ENCODE data around the gene CACNA1C. TPM values are rescaled to one million over a fixed set of nuclear protein-coding genes. Genes with fewer than 3 reads are reported as not detected.

Gene CACNA1C
- total RNA-seq, 2 donors from 2014 or later = 70.0 to 127 TPM

- no peak overlapping the region for H3K4me3 ChIP-seq
- H3K27me3 ChIP-seq (replicated peaks; ENCODE audit: insufficient read depth) = no peaks in the 10 kb centered on the region
- no peak for TF ChIP-seq CTCF (IDR thresholded peaks at IDR 0.05)
- no peak for ATAC-seq (ENCODE audit: insufficient number of reproducible peaks, low FRiP score, low read depth)
- no peaks in the 10 kb centered on the region for H3K9me3 ChIP-seq
- no peak overlapping the region for H3K27ac ChIP-seq
- peaks cover 27% of the 10 kb centered on the region for H3K36me3 ChIP-seq
- no peaks in the 10 kb centered on the region for H3K4me1 ChIP-seq (ENCODE audit: control insufficient read depth in 1 of 2, low read depth in 2 of 2)
- DNase-seq (ENCODE audit: low spot score) = no peak
These were observed 507.6 kb downstream of the CACNA1C start for GRCh38 chr12:2560356-2560755.

GRCh38 chr12:2561367-2561766, 508.6 kb downstream of the CACNA1C start:
- DNase-seq (ENCODE audit: low spot score) (no peak), ATAC-seq (ENCODE audit: insufficient number of reproducible peaks, low FRiP score, low read depth) (no peak)
- no peak for TF ChIP-seq CTCF (IDR thresholded peaks at IDR 0.05)
- no peaks in the 10 kb centered on the region for H3K9me3 ChIP-seq
- H3K27ac ChIP-seq = no peak overlapping the region
- no peak overlapping the region for H3K4me3 ChIP-seq
- H3K36me3 ChIP-seq = peaks cover 23% of the 10 kb centered on the region
- no peaks in the 10 kb centered on the region for H3K27me3 ChIP-seq (replicated peaks; ENCODE audit: insufficient read depth)
- no peaks in the 10 kb centered on the region for H3K4me1 ChIP-seq (ENCODE audit: control insufficient read depth in 1 of 2, low read depth in 2 of 2)

GRCh38 chr12:2562400-2562799, 509.6 kb downstream of the CACNA1C start:
- no peak for TF ChIP-seq CTCF (IDR thresholded peaks at IDR 0.05)
- no peak for DNase-seq (ENCODE audit: low spot score)
- H3K27me3 ChIP-seq (replicated peaks; ENCODE audit: insufficient read depth) = no peaks in the 10 kb centered on the region
- no peak overlapping the region for H3K4me3 ChIP-seq
- H3K9me3 ChIP-seq = no peaks in the 10 kb centered on the region
- peaks cover 30% of the 10 kb centered on the region for H3K36me3 ChIP-seq
- no peak for ATAC-seq (ENCODE audit: insufficient number of reproducible peaks, low FRiP score, low read depth)
- no peak overlapping the region for H3K27ac ChIP-seq
- H3K4me1 ChIP-seq (ENCODE audit: control insufficient read depth in 1 of 2, low read depth in 2 of 2) = no peaks in the 10 kb centered on the region

GRCh38 chr12:2563709-2564108, 510.9 kb downstream of the CACNA1C start:
- Histone ChIP-seq H3K36me3 (peaks cover 27% of the 10 kb centered on the region), H3K4me3 (no peak overlapping the region), H3K27me3 (replicated peaks; ENCODE audit: insufficient read depth) (no peaks in the 10 kb centered on the region), H3K9me3 (no peaks in the 10 kb centered on the region), H3K4me1 (ENCODE audit: control insufficient read depth in 1 of 2, low read depth in 2 of 2) (no peaks in the 10 kb centered on the region), H3K27ac (no peak overlapping the region)
- DNase-seq (ENCODE audit: low spot score) (no peak), ATAC-seq (ENCODE audit: insufficient number of reproducible peaks, low FRiP score, low read depth) (no peak)
- TF ChIP-seq CTCF (IDR thresholded peaks at IDR 0.05) = no peak

GRCh38 chr12:2566161-2566560, 513.4 kb downstream of the CACNA1C start:
- no peaks in the 10 kb centered on the region for H3K4me1 ChIP-seq (ENCODE audit: control insufficient read depth in 1 of 2, low read depth in 2 of 2)
- no peaks in the 10 kb centered on the region for H3K27me3 ChIP-seq (replicated peaks; ENCODE audit: insufficient read depth)
- H3K9me3 ChIP-seq = no peaks in the 10 kb centered on the region
- DNase-seq (ENCODE audit: low spot score) = no peak
- no peak for ATAC-seq (ENCODE audit: insufficient number of reproducible peaks, low FRiP score, low read depth)
- no peak for TF ChIP-seq CTCF (IDR thresholded peaks at IDR 0.05)
- no peak overlapping the region for H3K27ac ChIP-seq
- peaks cover 34% of the 10 kb centered on the region for H3K36me3 ChIP-seq
- no peak overlapping the region for H3K4me3 ChIP-seq

Measured in thoracic aorta (tissue), 2 donors.